NOMO-1 treated with dmso at 0.1 percent for 144 hours (cell line): ENCODE data around the gene TSPAN4.

Experiments
- DNase-seq: peaks from one replicate; lab custom pipeline; 2025; ENCODE audit not compliant: unreplicated experiment; lab: John Stamatoyannopoulos, UW

The TSPAN4 gene

GRCh38 chr11:883527-883926 is 40.9 kb downstream of the TSPAN4 start:
- DNase-seq: no peak

- DNase-seq: no peak
Observed at GRCh38 chr11:884578-885070, 42.0 kb downstream of the TSPAN4 start.

GRCh38 chr11:886568-886967 is 43.9 kb downstream of the TSPAN4 start:
- DNase-seq: no peak

GRCh38 chr11:887589-887988 is 44.9 kb downstream of the TSPAN4 start:
- no peak for DNase-seq

- DNase-seq: no peak
Observed at GRCh38 chr11:888310-889212, 45.9 kb downstream of the TSPAN4 start.

- DNase-seq: no peak
Observed at GRCh38 chr11:889257-889656, 46.6 kb downstream of the TSPAN4 start.

- no peak for DNase-seq
Observed at GRCh38 chr11:889687-890475, 47.2 kb downstream of the TSPAN4 start.

GRCh38 chr11:890794-891540 is 48.3 kb downstream of the TSPAN4 start:
- DNase-seq: no peak

GRCh38 chr11:893008-893654 is 50.5 kb downstream of the TSPAN4 start:
- no peak for DNase-seq

- no peak for DNase-seq
Observed at GRCh38 chr11:894575-895201, 52.0 kb downstream of the TSPAN4 start.

- no peak for DNase-seq
Observed at GRCh38 chr11:895331-896110, 52.9 kb downstream of the TSPAN4 start.

- DNase-seq: no peak
Observed at GRCh38 chr11:897253-898142, 54.8 kb downstream of the TSPAN4 start.

- DNase-seq: no peak
Observed at GRCh38 chr11:898143-898511, 55.5 kb downstream of the TSPAN4 start.

GRCh38 chr11:898540-899190 is 56.0 kb downstream of the TSPAN4 start:
- DNase-seq: no peak

- no peak for DNase-seq
Observed at GRCh38 chr11:899724-900123, 57.1 kb downstream of the TSPAN4 start.

GRCh38 chr11:900545-900944 is 57.9 kb downstream of the TSPAN4 start:
- no peak for DNase-seq

- DNase-seq: no peak
Observed at GRCh38 chr11:901452-902061, 58.9 kb downstream of the TSPAN4 start.

GRCh38 chr11:904380-904779 is 61.7 kb downstream of the TSPAN4 start:
- DNase-seq: no peak
